Activated naive CD4-positive, alpha-beta T cell treated with anti-CD3 and anti-CD28 coated beads, Interleukin-2, amount 10 ng/mL, durations not matched to agents 5 hours and 36 hours (primary cell): Measurements from ENCODE around the gene C4orf54. TPM values are rescaled to one million over a fixed set of nuclear protein-coding genes. Genes with fewer than 3 reads are reported as not detected.

Experiments used
- total RNA-seq, 2 experiments: library from RNA; stranded (reverse); gene quantifications; one replicate each; pipeline ENCODE4 v1.2.3, GENCODE V29; 2021

The C4orf54 gene
- total RNA-seq = not detected

GRCh38 chr4:99657798-99658197, at the start of gene C4orf54:
Gene C4orf54 (minus strand): TSS chr4:99657828. CDS start chr4:99654648, 3,180 bp downstream.

Other genes with a start within 250 kb of the C4orf54 start
- not detected for gene ADH7, start 222.5 kb downstream of the C4orf54 start, total RNA-seq
- not detected for gene C4orf17, start 146.8 kb downstream of the C4orf54 start, total RNA-seq
- gene TRMT10A, start 93.8 kb downstream of the C4orf54 start, total RNA-seq = 1 to 10 TPM; 7.4 to 8.5 TPM
- gene MTTP, start 83.0 kb downstream of the C4orf54 start, total RNA-seq = not detected
- gene DAPP1, start 159.0 kb upstream of the C4orf54 start, total RNA-seq = 10 to 100 TPM; 33.1 to 35.3 TPM
- 10 to 100 TPM; 27.9 to 30.3 TPM for gene LAMTOR3, start 236.6 kb upstream of the C4orf54 start, total RNA-seq